Heart left ventricle (tissue), 13 donors: ENCODE results near the gene MID2.

Experiments used
- POLR2A ChIP-seq, 2 donors: fragments of 450-650 bp; IDR thresholded peaks; one replicate each; pipeline ENCODE4 v1.6.1; 2017; ENCODE audit warnings: antibody characterized with exemption in 2 of 2, mild to moderate bottlenecking in 2 of 2, moderate library complexity in 2 of 2
- TF ChIP-seq, protein P1 (sequence below), 12 donors: fragments of 200-600 bp; sonication (generic) in 4 of 12; IDR thresholded peaks; one replicate each; pipeline versions ENCODE4 v1.5.0 to v1.8.0; 2018 to 2022; ENCODE audit warnings: antibody characterized with exemption in 12 of 12, mild to moderate bottlenecking in 5 of 12
- donor health status: ischemic (EF 13 %, LVEDD 7.1; RV severe dilation, severe dysfunction).
- donor health status: DM: no; HTN: yes; CAD: no.
- donor health status: DM: no; HTN: no; CAD: no.
- donor health status: ischemic (EF 25% LVEDD 6.9; RV normal size, moderate dysfunction).
- donor health status: ischemic (EF 25% LVEDD 5.7; RV mildly dilated, moderate dysfunction).
- donor health status: ischemic (EF 35%, LVEDD 5.7; RV mildly dilated, moderate dysfunction).
- donor health status: nonischemic (EF 11% LVEDD 7.7; RV severe dilation, severe dysfunction).
- donor health status: DM: yes; HTN: yes; CAD: no.
- donor health status: PGD.
- donor health status: ischemic (EF 29% LVEDD 5.4; RV normal size, mild dysfunction).
- donor health status: nonischemic (EF 23%, LVEDD 6.1; RV moderate dilation, normal function).

DNA sequence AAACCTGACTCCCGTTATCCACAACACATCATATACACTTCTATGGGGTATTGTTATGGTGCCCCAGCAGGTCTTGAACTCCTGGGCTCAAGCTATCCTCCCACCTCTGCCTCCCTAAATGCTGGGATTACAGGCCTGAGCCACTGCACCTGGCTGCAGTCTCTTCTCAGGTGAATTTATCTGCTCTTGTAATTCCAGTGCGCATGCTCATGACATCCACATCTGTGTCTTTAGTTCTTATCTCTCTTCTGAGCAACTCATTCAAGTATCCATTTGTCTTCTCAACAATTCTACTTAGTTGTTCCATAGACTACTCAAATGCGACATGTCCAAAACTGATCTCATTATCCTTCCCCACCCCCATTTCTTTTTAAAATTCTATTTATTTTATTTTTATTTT lies 20.5 kb upstream of the MID2 start:
- TF ChIP-seq POLR2A (IDR thresholded peaks at IDR 0.05) = no peak
- TF ChIP-seq, protein P1, sequence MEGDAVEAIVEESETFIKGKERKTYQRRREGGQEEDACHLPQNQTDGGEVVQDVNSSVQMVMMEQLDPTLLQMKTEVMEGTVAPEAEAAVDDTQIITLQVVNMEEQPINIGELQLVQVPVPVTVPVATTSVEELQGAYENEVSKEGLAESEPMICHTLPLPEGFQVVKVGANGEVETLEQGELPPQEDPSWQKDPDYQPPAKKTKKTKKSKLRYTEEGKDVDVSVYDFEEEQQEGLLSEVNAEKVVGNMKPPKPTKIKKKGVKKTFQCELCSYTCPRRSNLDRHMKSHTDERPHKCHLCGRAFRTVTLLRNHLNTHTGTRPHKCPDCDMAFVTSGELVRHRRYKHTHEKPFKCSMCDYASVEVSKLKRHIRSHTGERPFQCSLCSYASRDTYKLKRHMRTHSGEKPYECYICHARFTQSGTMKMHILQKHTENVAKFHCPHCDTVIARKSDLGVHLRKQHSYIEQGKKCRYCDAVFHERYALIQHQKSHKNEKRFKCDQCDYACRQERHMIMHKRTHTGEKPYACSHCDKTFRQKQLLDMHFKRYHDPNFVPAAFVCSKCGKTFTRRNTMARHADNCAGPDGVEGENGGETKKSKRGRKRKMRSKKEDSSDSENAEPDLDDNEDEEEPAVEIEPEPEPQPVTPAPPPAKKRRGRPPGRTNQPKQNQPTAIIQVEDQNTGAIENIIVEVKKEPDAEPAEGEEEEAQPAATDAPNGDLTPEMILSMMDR (IDR thresholded peaks at IDR 0.05) = no peak
